T-cell (primary cell): ENCODE results near the gene ATL2. TPM values are rescaled to one million over a fixed set of nuclear protein-coding genes. Genes with fewer than 3 reads are reported as not detected.

Source experiments
- ATAC-seq, 4 experiments: fragments of 200-7000 bp in 3 of 4; fragments of 150-1000 bp in 1 of 4; cut with Tn5 transposase; replicated peaks in 1 of 4; 1 replicate in 3 of 4; 2 replicates in 1 of 4; pipeline ENCODE4 v1.10.0; 2021; ENCODE audit warnings: moderate library complexity in 3 of 4, mild to moderate bottlenecking in 2 of 4, moderate number of reproducible peaks in 1 of 4
- CTCF ChIA-PET, 2 donors: fragments of 300-600 bp; sonication (Branson Sonifier 250); formaldehyde crosslinking; loops; one replicate each; lab custom pipeline; 2022; ENCODE audit warnings: antibody characterized with exemption in 2 of 2; lab: Charles Lee
- POLR2A ChIA-PET, 2 donors: fragments of 300-600 bp; sonication (Branson Sonifier 250); formaldehyde crosslinking; loops; one replicate each; lab custom pipeline; 2022; ENCODE audit warnings: antibody characterized with exemption in 2 of 2; lab: Charles Lee
- DNase-seq, 35 experiments: peaks; one replicate each; pipeline versions ENCODE4 v3.0.0 to v3.0.0-alpha.2; 2013 to 2023
- H3K27ac ChIP-seq: one replicate; pipeline ENCODE4 v1.5.1; 2013; ENCODE audit warnings: low read length
- H3K27me3 ChIP-seq, 2 experiments: replicated peaks in 1 of 2; 1 replicate in 1 of 2; 2 replicates in 1 of 2; pipeline versions ENCODE4 v1.6.1 to v1.7.0; 2013; ENCODE audit warnings: low read length in 1 of 2, mixed read lengths in 1 of 2; ENCODE audit not compliant: control insufficient read depth in 2 of 2, insufficient read depth in 2 of 2; ENCODE audit errors: extremely low read depth in 1 of 2
- H3K36me3 ChIP-seq, 2 donors: 1 replicate in 1 of 2; 2 replicates in 1 of 2; pipeline versions ENCODE4 v1.6.1 to v1.7.0; 2013; ENCODE audit warnings: low read length in 1 of 2; ENCODE audit not compliant: control insufficient read depth in 2 of 2, insufficient read depth in 1 of 2; ENCODE audit errors: extremely low read depth in 1 of 2
- H3K4me1 ChIP-seq, 2 experiments: 1 replicate in 1 of 2; 2 replicates in 1 of 2; pipeline versions ENCODE4 v1.6.1 to v1.7.0; 2013; ENCODE audit warnings: low read length in 2 of 2, mixed read lengths in 1 of 2; ENCODE audit not compliant: insufficient read depth in 2 of 2, control insufficient read depth in 1 of 2; ENCODE audit errors: extremely low read depth in 1 of 2
- H3K4me3 ChIP-seq, 2 donors: 1 replicate in 1 of 2; 2 replicates in 1 of 2; pipeline versions ENCODE4 v1.5.1 to v1.7.0; 2013; ENCODE audit warnings: mild to moderate bottlenecking in 2 of 2, low read length in 1 of 2, moderate library complexity in 1 of 2; ENCODE audit not compliant: control insufficient read depth in 1 of 2; ENCODE audit errors: extremely low read depth in 1 of 2
- H3K9me3 ChIP-seq: 2 replicates; pipeline ENCODE4 v1.7.0; 2013
- H3K27ac Mint-ChIP-seq, 2 donors: one replicate each; pipeline ENCODE4 v1.8.0; 2020 to 2021; ENCODE audit warnings: mild to moderate bottlenecking in 2 of 2, mixed read lengths in 2 of 2
- H3K27me3 Mint-ChIP-seq, 2 donors: one replicate each; pipeline ENCODE4 v1.8.0; 2021 to 2022; ENCODE audit warnings: mixed read lengths in 2 of 2
- H3K36me3 Mint-ChIP-seq: one replicate; pipeline ENCODE4 v1.8.0; 2021; ENCODE audit warnings: mixed read lengths
- H3K4me1 Mint-ChIP-seq, 3 donors: one replicate each; pipeline ENCODE4 v1.8.0; 2020 to 2022; ENCODE audit warnings: mixed read lengths in 3 of 3, mild to moderate bottlenecking in 1 of 3
- H3K4me3 Mint-ChIP-seq, 3 donors: one replicate each; pipeline ENCODE4 v1.8.0; 2020 to 2022; ENCODE audit warnings: mild to moderate bottlenecking in 3 of 3, mixed read lengths in 3 of 3, moderate library complexity in 3 of 3
- H3K9me3 Mint-ChIP-seq, 3 donors: one replicate each; pipeline ENCODE4 v1.8.0; 2020 to 2022; ENCODE audit warnings: mixed read lengths in 3 of 3
- WGBS: methylation state at CpG from one replicate; pipeline ENCODE4 v1.1.5; 2013; ENCODE audit warnings: missing lambda C conversion rate; ENCODE audit not compliant: insufficient coverage; 5-methylcytosine and 5-hydroxymethylcytosine counted together
- total RNA-seq, 35 experiments: library from RNA in 6 of 35; stranded (reverse) in 6 of 35; fragments of 120-200 nt in 1 of 35; gene quantifications; one replicate each; pipeline versions ENCODE4 v1.2.1 to v1.2.4 and lab custom pipeline; 2013 to 2026

Gene ATL2
- total RNA-seq, 5 donors from 2014 or later (not counting 1 experiment from before 2014, with no cell fraction given): 43.6 to 60.1 (median 50.0) TPM

- Histone ChIP-seq H3K36me3 (peaks cover 0 to 5% of the 10 kb centered on the region in 2 donors), H3K27ac (no peak overlapping the region), H3K27me3 (no peaks in the 10 kb centered on the region), H3K9me3 (no peaks in the 10 kb centered on the region), H3K4me1 (peaks cover 0 to 4% of the 10 kb centered on the region in 2 experiments), H3K4me3 (no peak overlapping the region)
- DNase-seq: no peak
- POLR2A ChIA-PET: no interaction called here
- Mint-ChIP-seq H3K4me3 (peak overlapping the region; percentile 6 to 40 (median 28)), H3K27me3 (no peaks in the 10 kb centered on the region), H3K27ac (peak overlapping the region in 1 of 2 donors; percentile 70), H3K4me1 (peaks cover 28 to 31% (median 30%) of the 10 kb centered on the region in 3 donors), H3K9me3 (peaks cover 0 to 5% (median 0%) of the 10 kb centered on the region in 3 donors), H3K36me3 (peaks cover 24% of the 10 kb centered on the region)
- CTCF ChIA-PET: interaction anchor here (1.0 kb wide), 2 partner anchors 27 to 31 kb away, joined by 3 read pairs; no protein-coding TSS in a partner anchor
- no CpG with 5 or more reads among the region's 2 CpGs for WGBS
- no peak for ATAC-seq
These were observed 23.7 kb downstream of the ATL2 start for GRCh38 chr2:38353402-38353801.

- no peak overlapping the region for H3K4me3 ChIP-seq
- no peak overlapping the region for H3K27ac ChIP-seq
- POLR2A ChIA-PET: interaction anchor here in 1 of 2 donors (0.7 to 0.8 kb wide), 2 partner anchors 14 to 399 kb away, joined by 3 read pairs; no protein-coding TSS in a partner anchor
- Mint-ChIP-seq H3K4me1 (peaks cover 28 to 31% (median 28%) of the 10 kb centered on the region in 3 donors), H3K27ac (no peak overlapping the region), H3K36me3 (peaks cover 24% of the 10 kb centered on the region), H3K4me3 (no peak overlapping the region), H3K27me3 (no peaks in the 10 kb centered on the region), H3K9me3 (peaks cover 0 to 5% (median 0%) of the 10 kb centered on the region in 3 donors)
- no peaks in the 10 kb centered on the region for H3K27me3 ChIP-seq
- DNase-seq (no peak), ATAC-seq (no peak)
- peaks cover 0 to 4% of the 10 kb centered on the region in 2 experiments for H3K4me1 ChIP-seq
- H3K36me3 ChIP-seq: peaks cover 0 to 5% of the 10 kb centered on the region in 2 donors
- CTCF ChIA-PET: interaction anchor here in 1 of 2 donors (1.0 kb wide), 1 partner anchor 30 kb away, joined by 3 read pairs; no protein-coding TSS in a partner anchor
- H3K9me3 ChIP-seq: no peaks in the 10 kb centered on the region
These were observed 24.7 kb downstream of the ATL2 start for GRCh38 chr2:38352336-38352735.

DNA sequence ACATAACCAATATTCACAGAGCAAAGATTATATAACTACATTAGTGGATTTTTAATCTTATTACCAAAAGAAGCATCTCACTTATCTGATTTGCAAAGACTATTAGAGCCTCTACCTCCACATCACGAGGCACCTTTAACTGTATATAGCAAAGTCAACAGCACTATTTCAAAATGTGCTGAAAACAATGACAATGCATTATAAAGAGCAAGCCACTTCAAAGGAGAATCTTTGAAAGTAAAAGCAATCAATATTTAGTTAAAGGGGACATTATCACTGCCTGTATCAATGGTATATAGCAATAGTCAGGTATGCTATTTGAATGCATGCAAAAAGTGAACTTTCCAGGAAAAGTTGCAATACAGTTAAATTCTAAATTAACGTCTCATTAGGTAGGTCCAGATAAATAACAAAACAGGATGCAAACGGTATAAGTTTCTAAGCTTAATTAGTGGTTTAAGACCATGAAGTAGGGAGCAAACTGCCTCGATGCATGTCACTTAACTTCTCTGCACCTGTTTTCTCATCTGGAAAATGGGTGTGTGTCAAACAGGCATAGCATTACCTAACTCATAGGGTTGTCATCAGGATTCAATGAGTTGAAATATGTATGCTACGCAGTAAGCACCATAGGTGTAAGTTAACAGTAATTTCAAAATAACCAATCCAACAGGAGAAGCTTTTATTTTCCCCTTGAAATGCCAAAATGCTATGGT, 31.6 kb downstream of the ATL2 start:
- 100% methylated on average over 1 of the region's 5 CpGs for WGBS
- peaks cover 0 to 4% (median 0%) of the 10 kb centered on the region in 3 donors for H3K9me3 Mint-ChIP-seq
- CTCF ChIA-PET: interaction anchor here in 1 of 2 donors (0.6 kb wide), 1 partner anchor 218 kb away, joined by 3 read pairs; no protein-coding TSS in a partner anchor

GRCh38 chr2:38344813-38345212, 32.3 kb downstream of the ATL2 start:
- ATAC-seq (no peak), DNase-seq (no peak)
- Histone ChIP-seq H3K9me3 (no peaks in the 10 kb centered on the region), H3K36me3 (peaks cover 0 to 17% of the 10 kb centered on the region in 2 donors), H3K4me3 (no peak overlapping the region), H3K27ac (no peak overlapping the region), H3K27me3 (no peaks in the 10 kb centered on the region), H3K4me1 (no peaks in the 10 kb centered on the region)
- CTCF ChIA-PET: no interaction called here
- Mint-ChIP-seq H3K36me3 (peaks cover 32% of the 10 kb centered on the region), H3K9me3 (peaks cover 0 to 4% (median 0%) of the 10 kb centered on the region in 3 donors), H3K4me1 (no peaks in the 10 kb centered on the region), H3K27ac (no peak overlapping the region), H3K4me3 (no peak overlapping the region), H3K27me3 (no peaks in the 10 kb centered on the region)
- POLR2A ChIA-PET: interaction anchor here in 1 of 2 donors (0.6 kb wide), 1 partner anchor 17 kb away, joined by 3 read pairs; no protein-coding TSS in a partner anchor
- no CpG with 5 or more reads among the region's 3 CpGs for WGBS

More for the DNA sequence above, 31.6 kb downstream of the ATL2 start:
- H3K4me1 ChIP-seq: no peaks in the 10 kb centered on the region
- DNase-seq (no peak), ATAC-seq (no peak)
- H3K4me3 Mint-ChIP-seq: no peak overlapping the region
- no peak overlapping the region for H3K27ac Mint-ChIP-seq
- peaks cover 33% of the 10 kb centered on the region for H3K36me3 Mint-ChIP-seq
- no peaks in the 10 kb centered on the region for H3K27me3 ChIP-seq
- no peaks in the 10 kb centered on the region for H3K27me3 Mint-ChIP-seq
- POLR2A ChIA-PET: interaction anchor here in 1 of 2 donors (0.6 kb wide), 2 partner anchors 16 to 237 kb away, joined by 3 read pairs; no protein-coding TSS in a partner anchor
- peaks cover 0 to 17% of the 10 kb centered on the region in 2 donors for H3K36me3 ChIP-seq
- H3K9me3 ChIP-seq: no peaks in the 10 kb centered on the region
- H3K4me1 Mint-ChIP-seq: peaks cover 0 to 5% (median 3%) of the 10 kb centered on the region in 3 donors
- no peak overlapping the region for H3K27ac ChIP-seq
- no peak overlapping the region for H3K4me3 ChIP-seq

- Histone ChIP-seq H3K27ac (no peak overlapping the region), H3K4me3 (no peak overlapping the region), H3K27me3 (no peaks in the 10 kb centered on the region), H3K4me1 (no peaks in the 10 kb centered on the region), H3K9me3 (no peaks in the 10 kb centered on the region), H3K36me3 (peaks cover 0 to 17% of the 10 kb centered on the region in 2 donors)
- no peak overlapping the region for H3K27ac Mint-ChIP-seq
- ATAC-seq: no peak
- 100% methylated on average over 2 of the region's 3 CpGs for WGBS
- no peak for DNase-seq
- no peak overlapping the region for H3K4me3 Mint-ChIP-seq
- ChIA-PET POLR2A (interaction anchor here in 1 of 2 donors (0.6 kb wide), 1 partner anchor 1059 kb away, joined by 4 read pairs; no protein-coding TSS in a partner anchor), CTCF (interaction anchor here in 1 of 2 donors (0.5 kb wide), 1 partner anchor 197 kb away, joined by 4 read pairs; no protein-coding TSS in a partner anchor)
- no peaks in the 10 kb centered on the region for H3K4me1 Mint-ChIP-seq
- peaks cover 0 to 4% (median 0%) of the 10 kb centered on the region in 3 donors for H3K9me3 Mint-ChIP-seq
- H3K27me3 Mint-ChIP-seq: no peaks in the 10 kb centered on the region
- peaks cover 44% of the 10 kb centered on the region for H3K36me3 Mint-ChIP-seq
These were observed 33.9 kb downstream of the ATL2 start for GRCh38 chr2:38343212-38343611.

- Mint-ChIP-seq H3K27ac (peak overlapping the region in 1 of 2 donors; percentile 40), H3K9me3 (no peaks in the 10 kb centered on the region), H3K27me3 (no peaks in the 10 kb centered on the region), H3K4me1 (peaks cover 0 to 5% (median 2%) of the 10 kb centered on the region in 3 donors), H3K36me3 (peaks cover 46% of the 10 kb centered on the region), H3K4me3 (no peak overlapping the region)
- DNase-seq (no peak), ATAC-seq (no peak)
- peaks cover 0 to 3% of the 10 kb centered on the region in 2 donors for H3K36me3 ChIP-seq
- H3K4me1 ChIP-seq: no peaks in the 10 kb centered on the region
- WGBS: 100% methylated on average over 3 of the region's 6 CpGs
- H3K4me3 ChIP-seq: no peak overlapping the region
- ChIA-PET POLR2A (interaction anchor here in 1 of 2 donors (0.6 kb wide), 1 partner anchor 387 kb away, joined by 3 read pairs; no protein-coding TSS in a partner anchor), CTCF (no interaction called here)
- no peaks in the 10 kb centered on the region for H3K9me3 ChIP-seq
- H3K27me3 ChIP-seq: no peaks in the 10 kb centered on the region
- H3K27ac ChIP-seq: no peak overlapping the region
These were observed 40.5 kb downstream of the ATL2 start for GRCh38 chr2:38336621-38337020.
